Activated CD4-positive, alpha-beta T cell treated with anti-CD3 and anti-CD28 coated beads for 36 hours (primary cell): ENCODE results near the gene MRAS. TPM values are rescaled to one million over a fixed set of nuclear protein-coding genes. Genes with fewer than 3 reads are reported as not detected.

Experiments used
- ATAC-seq: fragments of 200-7000 bp; cut with Tn5 transposase; one replicate; pipeline ENCODE4 v1.10.0; 2021; ENCODE audit warnings: mild to moderate bottlenecking, moderate library complexity
- CTCF ChIA-PET: fragments of 350-600 bp; sonication (Branson Sonifier 250); formaldehyde crosslinking; loops from one replicate; lab custom pipeline; 2021; ENCODE audit warnings: antibody characterized with exemption; lab: Charles Lee
- POLR2A ChIA-PET: fragments of 350-600 bp; sonication (Branson Sonifier 250); formaldehyde crosslinking; loops from one replicate; lab custom pipeline; 2021; ENCODE audit warnings: antibody characterized with exemption, inconsistent platforms; lab: Charles Lee
- DNase-seq: peaks from one replicate; pipeline ENCODE4 v3.0.0-alpha.2; 2020
- H3K27ac Mint-ChIP-seq: one replicate; pipeline ENCODE4 v1.8.0; 2021; ENCODE audit warnings: mixed read lengths
- H3K27me3 Mint-ChIP-seq: one replicate; pipeline ENCODE4 v1.8.0; 2021; ENCODE audit warnings: mixed read lengths
- H3K36me3 Mint-ChIP-seq: one replicate; pipeline ENCODE4 v1.8.0; 2021; ENCODE audit warnings: low read depth, mixed read lengths
- H3K4me1 Mint-ChIP-seq: one replicate; pipeline ENCODE4 v1.8.0; 2021; ENCODE audit warnings: mixed read lengths
- H3K4me3 Mint-ChIP-seq: one replicate; pipeline ENCODE4 v1.8.0; 2021; ENCODE audit warnings: mild to moderate bottlenecking, moderate library complexity, mixed read lengths
- H3K9me3 Mint-ChIP-seq: one replicate; pipeline ENCODE4 v1.8.0; 2021; ENCODE audit warnings: low read depth, mixed read lengths
- intact Hi-C, 2 experiments: fragments of 100-400 bp; cut with DNase I in 1 of 2; cut with micrococcal nuclease in 1 of 2; formaldehyde crosslinking; loops; one replicate each; pipeline versions ENCODE4 v1.14.2 to v1.15.1; 2022 to 2024; cut with DNase I, micrococcal nuclease
- total RNA-seq, 2 experiments: library from RNA; stranded (reverse); gene quantifications; one replicate each; pipeline ENCODE4 v1.2.3, GENCODE V29; 2021

MRAS gene
- total RNA-seq, 2 experiments from 2014 or later = 0.16 TPM

DNA sequence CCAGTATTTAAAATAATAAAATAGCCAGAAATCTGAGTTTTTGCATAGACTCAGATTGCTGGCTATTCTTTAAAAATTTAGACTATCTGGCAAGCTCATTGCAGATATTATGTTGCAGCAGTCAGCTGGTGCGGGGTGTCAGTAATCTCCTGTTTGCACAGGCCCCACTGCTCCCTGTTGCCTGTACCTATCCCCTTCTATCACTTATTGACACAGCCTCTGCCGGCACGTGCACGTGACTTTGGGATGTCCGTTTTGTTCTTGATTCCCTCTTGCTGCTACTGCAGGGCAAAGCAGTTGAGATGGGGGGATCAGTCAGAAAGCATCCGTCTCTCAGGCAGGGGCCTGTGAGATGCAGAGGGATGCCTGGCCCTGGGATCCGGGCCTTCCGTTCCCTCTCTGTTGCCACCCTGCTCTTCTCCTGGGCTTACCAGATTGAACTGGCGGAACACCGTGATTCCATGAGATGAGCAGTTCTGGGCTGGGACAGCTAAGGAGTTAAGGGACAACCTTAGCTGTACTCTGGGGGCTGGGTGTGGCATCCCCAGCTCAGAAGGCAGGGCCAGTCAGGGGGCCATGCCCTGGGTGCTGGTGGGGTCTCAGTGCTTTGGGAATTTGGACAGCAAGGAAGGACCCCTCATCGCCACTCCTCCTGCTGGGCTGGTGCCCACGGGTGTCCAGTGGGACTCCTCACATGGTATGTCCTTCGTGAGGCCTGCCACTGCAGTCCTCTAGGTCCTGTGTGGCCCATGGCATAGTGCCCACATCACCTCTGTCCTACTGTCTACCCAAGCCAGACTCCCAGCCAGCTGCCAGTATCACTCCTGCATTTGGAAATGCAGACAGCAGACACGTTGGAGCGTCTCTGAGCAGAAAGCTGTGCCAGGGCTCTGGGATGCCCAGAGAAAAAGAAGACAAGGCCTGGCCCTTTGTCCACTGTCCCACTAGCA lies 11.8 kb downstream of the MRAS start:
- ChIA-PET CTCF (no interaction called here), POLR2A (no interaction called here)
- no peak for DNase-seq
- ATAC-seq = no peak
- Mint-ChIP-seq H3K9me3 (no peaks in the 10 kb centered on the region), H3K27me3 (no peaks in the 10 kb centered on the region), H3K4me3 (no peak overlapping the region), H3K27ac (no peak overlapping the region), H3K36me3 (no peaks in the 10 kb centered on the region), H3K4me1 (no peaks in the 10 kb centered on the region)
- intact Hi-C loops = no loop called here

DNA sequence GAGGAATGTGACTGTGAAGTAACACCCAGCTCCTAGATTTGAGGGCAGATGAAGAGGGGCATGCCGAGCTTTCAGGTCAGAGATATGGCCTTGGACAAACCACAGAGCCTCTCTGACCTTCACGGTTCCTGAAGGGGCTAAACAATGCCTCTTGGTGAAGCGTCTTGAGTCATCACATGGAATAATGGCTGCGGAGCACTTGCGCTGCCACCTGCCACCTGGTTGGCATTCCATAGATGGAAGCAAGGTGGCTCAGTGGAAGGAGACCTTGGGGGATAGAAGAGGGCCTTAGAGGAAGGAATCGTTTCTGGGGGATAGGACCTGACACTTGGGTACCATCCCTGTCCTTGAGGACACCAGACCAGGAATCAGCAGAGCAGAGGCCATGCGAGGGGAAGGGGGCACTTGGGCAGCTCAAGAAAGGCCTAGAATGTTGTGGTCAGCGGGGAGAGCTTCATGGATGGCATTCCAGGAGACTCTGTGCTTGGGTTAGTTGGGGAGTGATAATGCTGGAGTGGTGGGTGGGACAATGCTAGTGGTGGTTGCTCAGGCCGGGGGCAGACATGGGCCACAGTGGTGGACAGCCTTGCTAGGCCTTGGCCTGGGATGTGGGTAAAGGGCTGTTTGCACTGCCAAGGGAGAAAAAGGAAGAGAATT lies 12.6 kb downstream of the MRAS start:
- intact Hi-C loops = no loop called here
- POLR2A ChIA-PET = no interaction called here
- CTCF ChIA-PET = no interaction called here
- Mint-ChIP-seq H3K9me3 (no peaks in the 10 kb centered on the region), H3K4me1 (no peaks in the 10 kb centered on the region), H3K27me3 (no peaks in the 10 kb centered on the region), H3K27ac (no peak overlapping the region), H3K4me3 (no peak overlapping the region), H3K36me3 (no peaks in the 10 kb centered on the region)
- no peak for ATAC-seq
- DNase-seq = no peak

DNA sequence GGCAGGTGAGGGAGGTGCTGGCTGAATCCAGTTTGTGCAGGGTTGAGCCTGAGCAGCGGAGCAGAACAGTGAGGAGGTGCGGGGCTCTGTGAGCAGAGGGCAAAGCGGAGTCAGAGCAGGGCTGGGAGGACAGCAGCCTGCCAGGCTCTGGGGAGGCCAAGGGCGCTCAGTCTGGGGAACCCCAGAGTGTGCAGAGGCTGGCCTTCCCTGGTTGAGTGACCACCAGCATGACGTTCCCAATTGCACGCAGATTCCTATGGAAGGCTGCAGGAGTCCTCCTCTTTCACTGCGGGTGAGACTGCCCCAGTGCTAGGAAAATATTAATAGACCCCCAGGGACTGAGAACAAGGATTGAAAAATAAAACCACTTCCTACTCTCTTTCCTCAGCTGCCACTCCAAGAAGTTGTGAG lies 13.2 kb downstream of the MRAS start:
- H3K9me3 Mint-ChIP-seq = no peaks in the 10 kb centered on the region
- DNase-seq (no peak), ATAC-seq (no peak)
- no peaks in the 10 kb centered on the region for H3K4me1 Mint-ChIP-seq
- intact Hi-C loops = no loop called here
- no peak overlapping the region for H3K27ac Mint-ChIP-seq
- H3K27me3 Mint-ChIP-seq = no peaks in the 10 kb centered on the region
- no peaks in the 10 kb centered on the region for H3K36me3 Mint-ChIP-seq
- CTCF ChIA-PET = no interaction called here
- H3K4me3 Mint-ChIP-seq = no peak overlapping the region
- POLR2A ChIA-PET = no interaction called here

DNA sequence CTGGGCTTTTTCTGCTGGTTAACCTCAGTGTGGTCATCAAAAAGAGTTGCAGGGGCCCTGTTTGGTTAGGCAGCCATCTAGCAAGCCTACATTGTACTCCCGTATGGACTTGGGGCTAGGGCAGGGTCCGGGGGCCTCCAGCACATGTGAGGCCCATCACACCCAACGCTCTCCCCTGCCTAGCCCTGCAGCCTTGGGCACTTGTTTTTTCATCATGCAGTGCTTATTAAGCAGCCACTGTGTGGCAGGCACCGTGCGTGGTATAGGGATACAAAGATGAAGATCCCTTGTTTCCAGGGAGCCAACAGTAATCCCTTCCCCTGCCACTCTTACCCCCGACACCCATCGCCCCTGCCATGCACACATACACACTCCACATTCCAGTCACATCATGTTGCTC lies 14.2 kb downstream of the MRAS start:
- ChIA-PET POLR2A (no interaction called here), CTCF (no interaction called here)
- no peak for ATAC-seq
- Mint-ChIP-seq H3K27ac (no peak overlapping the region), H3K27me3 (no peaks in the 10 kb centered on the region), H3K9me3 (no peaks in the 10 kb centered on the region), H3K4me3 (no peak overlapping the region), H3K36me3 (no peaks in the 10 kb centered on the region), H3K4me1 (no peaks in the 10 kb centered on the region)
- intact Hi-C loops = no loop called here
- no peak for DNase-seq

DNA sequence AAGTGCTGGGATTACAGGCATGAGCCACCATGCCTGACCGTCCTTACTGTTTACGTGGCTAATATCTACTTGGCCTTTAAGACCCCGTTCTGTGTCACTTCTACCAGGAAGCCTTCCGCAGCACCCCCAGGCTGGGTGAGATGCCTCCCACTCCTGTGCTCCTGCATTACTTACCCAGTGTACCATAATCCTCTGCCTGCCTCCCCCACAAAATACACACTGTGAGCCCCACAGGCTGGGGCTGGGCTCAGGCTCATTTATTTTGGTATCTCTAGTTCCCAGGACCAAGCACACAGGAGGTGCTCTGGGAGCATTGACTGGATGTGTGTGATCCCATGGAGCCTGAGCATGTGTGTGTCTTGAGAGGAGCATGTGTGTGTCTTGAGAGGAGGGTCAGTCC lies 14.9 kb downstream of the MRAS start:
- ATAC-seq (no peak), DNase-seq (no peak)
- intact Hi-C loops = no loop called here
- Mint-ChIP-seq H3K4me3 (no peak overlapping the region), H3K4me1 (no peaks in the 10 kb centered on the region), H3K27ac (no peak overlapping the region), H3K9me3 (no peaks in the 10 kb centered on the region), H3K27me3 (no peaks in the 10 kb centered on the region), H3K36me3 (no peaks in the 10 kb centered on the region)
- ChIA-PET CTCF (interaction anchor here (1.8 kb wide), 1 partner anchor 54 kb away, joined by 5 read pairs; no protein-coding TSS in a partner anchor), POLR2A (no interaction called here)

DNA sequence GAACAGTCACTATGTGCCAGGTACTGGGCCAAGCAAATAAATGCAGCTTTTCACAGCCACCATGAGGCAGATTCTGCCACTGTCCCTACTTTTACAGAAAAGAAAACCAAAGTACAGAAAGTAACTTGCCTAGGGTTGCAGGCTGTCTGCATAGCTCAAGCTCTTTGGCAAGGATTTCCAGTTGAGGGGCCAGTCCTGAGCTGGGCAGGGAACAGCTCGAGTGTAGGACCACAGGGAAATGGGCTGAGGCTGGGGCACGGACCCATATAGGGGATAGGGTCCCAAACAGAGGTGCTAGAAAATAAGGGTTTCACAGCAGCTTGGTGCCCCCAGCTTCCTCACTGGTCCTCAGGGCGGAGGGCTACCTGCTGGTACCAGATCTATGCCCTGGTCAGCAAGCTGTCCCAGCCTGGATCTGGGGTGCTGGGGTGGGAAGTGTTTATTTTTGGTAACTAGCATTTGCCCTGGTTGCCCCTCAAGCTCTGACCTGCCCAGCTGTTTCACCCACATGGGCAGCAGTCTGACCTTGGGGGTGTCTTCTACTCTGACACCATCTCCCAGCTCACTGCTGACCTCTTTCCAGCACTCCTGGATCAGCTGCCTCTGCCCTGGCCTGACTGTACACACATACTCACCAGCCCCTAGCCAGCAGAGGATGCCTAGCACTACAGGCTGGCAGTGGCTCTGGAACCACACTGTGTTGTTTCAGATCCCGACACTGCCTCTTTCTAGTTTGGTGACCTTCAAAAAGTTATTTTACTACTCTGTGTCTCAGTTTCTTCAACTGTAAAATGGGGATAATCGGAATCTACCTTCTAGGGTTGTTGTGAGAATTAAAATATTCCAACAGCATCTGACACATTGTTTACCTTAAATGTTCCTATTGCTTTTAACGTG lies 16.2 kb downstream of the MRAS start:
- Mint-ChIP-seq H3K36me3 (no peaks in the 10 kb centered on the region), H3K4me1 (no peaks in the 10 kb centered on the region), H3K27ac (no peak overlapping the region), H3K27me3 (peaks cover 2% of the 10 kb centered on the region), H3K9me3 (no peaks in the 10 kb centered on the region), H3K4me3 (no peak overlapping the region)
- intact Hi-C loops = no loop called here
- POLR2A ChIA-PET = no interaction called here
- CTCF ChIA-PET = interaction anchor here (0.6 to 1.8 kb wide), 4 partner anchors 33 to 559 kb away, joined by 3 to 5 read pairs (median 3); no protein-coding TSS in a partner anchor
- DNase-seq = no peak
- no peak for ATAC-seq

DNA sequence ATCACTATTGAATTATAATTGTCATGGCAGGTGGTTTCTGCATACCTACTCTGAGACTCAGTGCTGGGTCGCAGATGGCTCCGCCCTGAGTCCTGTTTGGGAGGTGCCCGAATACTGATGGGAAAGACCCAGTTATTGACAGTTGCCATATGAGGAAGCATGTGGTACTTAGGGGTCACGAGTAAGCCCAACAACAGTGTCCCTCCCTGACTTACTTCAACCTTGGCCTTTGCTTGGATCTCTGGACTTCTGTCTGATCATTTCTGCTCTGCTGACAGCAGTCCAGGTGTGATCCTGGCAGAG lies 16.8 kb downstream of the MRAS start:
- POLR2A ChIA-PET = no interaction called here
- H3K9me3 Mint-ChIP-seq = no peaks in the 10 kb centered on the region
- no peaks in the 10 kb centered on the region for H3K4me1 Mint-ChIP-seq
- DNase-seq = no peak
- CTCF ChIA-PET = interaction anchor here (0.6 to 0.7 kb wide), 2 partner anchors 47 to 559 kb away, joined by 3 read pairs; no protein-coding TSS in a partner anchor
- H3K27ac Mint-ChIP-seq = no peak overlapping the region
- no peak for ATAC-seq
- intact Hi-C loops = no loop called here
- H3K27me3 Mint-ChIP-seq = peaks cover 2% of the 10 kb centered on the region
- no peaks in the 10 kb centered on the region for H3K36me3 Mint-ChIP-seq
- H3K4me3 Mint-ChIP-seq = no peak overlapping the region

DNA sequence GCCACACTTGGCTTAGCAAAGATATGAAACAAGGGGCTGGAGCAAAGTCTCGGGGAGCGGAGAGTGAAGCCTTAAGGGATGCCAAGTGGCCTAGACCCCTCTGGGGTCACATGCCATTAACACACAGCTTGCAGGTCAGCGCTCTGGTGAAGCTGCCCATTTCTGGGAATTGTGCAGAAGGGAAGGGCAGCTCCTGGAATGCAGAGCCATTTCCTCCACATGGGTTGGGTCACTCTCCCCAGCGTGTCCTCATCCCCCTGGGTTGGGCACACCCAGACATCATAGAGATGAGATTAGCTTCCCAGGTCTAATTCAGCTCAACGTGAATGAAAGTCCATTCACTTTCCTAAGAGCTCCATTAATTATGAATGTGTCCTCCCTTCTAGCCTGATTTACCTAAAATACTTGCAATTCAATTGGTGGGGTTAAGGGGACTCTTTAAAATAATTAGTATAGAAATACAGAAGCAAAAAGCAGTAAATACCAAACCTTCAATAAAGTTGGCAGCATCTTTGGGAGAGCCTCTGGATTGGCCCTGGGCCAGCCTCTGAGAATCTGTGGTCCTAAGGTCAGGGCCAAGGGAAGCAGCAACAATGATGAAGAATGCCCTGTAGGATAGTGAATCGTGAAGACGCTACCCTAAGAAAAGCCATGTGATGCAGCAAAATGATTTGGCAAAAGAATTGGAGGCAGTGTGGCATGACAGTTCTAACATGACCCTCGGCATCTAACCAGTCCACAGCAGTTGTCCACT lies 17.8 kb downstream of the MRAS start:
- no peak overlapping the region for H3K4me3 Mint-ChIP-seq
- H3K4me1 Mint-ChIP-seq = no peaks in the 10 kb centered on the region
- intact Hi-C loops = no loop called here
- no peak for DNase-seq
- H3K27me3 Mint-ChIP-seq = peaks cover 5% of the 10 kb centered on the region
- no peaks in the 10 kb centered on the region for H3K9me3 Mint-ChIP-seq
- ATAC-seq = no peak
- H3K27ac Mint-ChIP-seq = no peak overlapping the region
- ChIA-PET CTCF (no interaction called here), POLR2A (no interaction called here)
- H3K36me3 Mint-ChIP-seq = no peaks in the 10 kb centered on the region

DNA sequence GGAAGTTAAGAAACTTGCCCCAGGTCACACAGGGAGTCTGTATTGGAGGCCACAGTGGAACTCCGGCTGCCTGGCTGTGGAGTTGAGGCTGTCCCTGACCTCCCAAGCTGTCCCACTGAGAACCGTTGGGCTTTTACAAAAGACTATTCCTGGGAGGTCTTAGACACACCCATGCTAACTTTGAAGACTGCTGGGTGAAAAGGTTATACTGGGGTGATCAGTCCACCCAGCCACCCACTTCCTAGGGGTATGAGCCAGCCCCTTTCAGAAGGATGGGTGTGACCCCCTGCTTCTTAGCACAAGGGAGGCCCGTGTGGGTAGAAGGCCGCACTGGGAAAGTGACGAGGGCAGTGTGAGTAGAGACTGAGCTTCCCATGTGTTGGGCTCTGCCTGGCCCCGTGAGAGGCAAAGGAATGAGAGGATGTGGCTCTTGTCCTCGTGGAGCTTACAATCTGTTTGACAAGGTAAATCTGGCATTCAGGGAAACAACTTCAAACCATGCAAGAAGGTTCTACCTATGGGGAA lies 19.0 kb downstream of the MRAS start:
- DNase-seq = no peak
- ChIA-PET CTCF (no interaction called here), POLR2A (no interaction called here)
- Mint-ChIP-seq H3K9me3 (no peaks in the 10 kb centered on the region), H3K27ac (no peak overlapping the region), H3K27me3 (peaks cover 9% of the 10 kb centered on the region), H3K4me3 (no peak overlapping the region), H3K4me1 (peaks cover 7% of the 10 kb centered on the region), H3K36me3 (no peaks in the 10 kb centered on the region)
- intact Hi-C loops = no loop called here
- ATAC-seq = no peak

DNA sequence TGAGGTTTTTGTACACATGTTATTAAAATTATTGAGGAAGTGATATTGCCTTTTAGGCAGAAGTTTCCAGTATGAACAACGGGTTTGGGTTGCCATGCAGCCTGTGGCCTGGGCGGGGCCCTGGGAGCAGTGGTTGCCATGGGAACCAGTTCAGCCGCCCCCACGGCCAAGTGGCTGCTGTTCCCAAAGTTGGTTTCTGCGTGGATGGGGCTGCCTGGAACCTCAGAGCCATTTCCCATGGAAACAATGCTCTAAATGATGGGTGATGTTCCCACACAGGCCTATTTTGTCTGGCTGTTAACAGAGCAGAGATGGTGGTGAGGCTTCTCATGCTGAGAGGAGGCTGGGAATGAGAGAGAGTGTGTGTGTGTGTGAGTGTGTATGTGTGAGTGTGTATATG lies 19.5 kb downstream of the MRAS start:
- DNase-seq (peak; percentile 19), ATAC-seq (no peak)
- H3K4me1 Mint-ChIP-seq = peaks cover 7% of the 10 kb centered on the region
- intact Hi-C loops = no loop called here
- no peak overlapping the region for H3K4me3 Mint-ChIP-seq
- peaks cover 9% of the 10 kb centered on the region for H3K27me3 Mint-ChIP-seq
- ChIA-PET POLR2A (no interaction called here), CTCF (no interaction called here)
- H3K36me3 Mint-ChIP-seq = no peaks in the 10 kb centered on the region
- H3K27ac Mint-ChIP-seq = no peak overlapping the region
- no peaks in the 10 kb centered on the region for H3K9me3 Mint-ChIP-seq
